ENCODE measurements around the gene TOM1L2.

Gene TOM1L2

GRCh38 chr17:17893801-17894644 is 78.2 kb downstream of the TOM1L2 start:
- no peak for DNase-seq

DNA sequence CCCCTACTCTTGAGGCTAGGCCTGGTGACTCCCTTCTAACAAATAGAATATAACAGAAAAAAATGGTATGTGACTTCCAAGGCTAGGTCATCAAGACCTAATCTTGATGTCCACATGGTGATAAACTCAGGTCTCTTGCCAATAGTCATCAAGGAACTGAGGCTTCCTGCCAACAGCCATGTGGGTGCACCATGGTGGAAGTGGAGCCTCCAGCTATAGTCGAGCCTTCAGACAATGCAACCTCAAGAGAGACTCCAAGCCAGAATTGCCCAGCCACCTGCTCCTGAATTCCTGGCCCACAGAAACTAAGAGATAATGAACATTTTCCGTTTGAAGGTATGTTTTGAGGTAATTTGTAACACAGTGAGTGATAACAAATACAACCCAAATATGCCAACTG is 79.5 kb downstream of the TOM1L2 start:
- no peak for DNase-seq

- no peak for DNase-seq
Measured at GRCh38 chr17:17892009-17892408, 80.2 kb downstream of the TOM1L2 start.

DNA sequence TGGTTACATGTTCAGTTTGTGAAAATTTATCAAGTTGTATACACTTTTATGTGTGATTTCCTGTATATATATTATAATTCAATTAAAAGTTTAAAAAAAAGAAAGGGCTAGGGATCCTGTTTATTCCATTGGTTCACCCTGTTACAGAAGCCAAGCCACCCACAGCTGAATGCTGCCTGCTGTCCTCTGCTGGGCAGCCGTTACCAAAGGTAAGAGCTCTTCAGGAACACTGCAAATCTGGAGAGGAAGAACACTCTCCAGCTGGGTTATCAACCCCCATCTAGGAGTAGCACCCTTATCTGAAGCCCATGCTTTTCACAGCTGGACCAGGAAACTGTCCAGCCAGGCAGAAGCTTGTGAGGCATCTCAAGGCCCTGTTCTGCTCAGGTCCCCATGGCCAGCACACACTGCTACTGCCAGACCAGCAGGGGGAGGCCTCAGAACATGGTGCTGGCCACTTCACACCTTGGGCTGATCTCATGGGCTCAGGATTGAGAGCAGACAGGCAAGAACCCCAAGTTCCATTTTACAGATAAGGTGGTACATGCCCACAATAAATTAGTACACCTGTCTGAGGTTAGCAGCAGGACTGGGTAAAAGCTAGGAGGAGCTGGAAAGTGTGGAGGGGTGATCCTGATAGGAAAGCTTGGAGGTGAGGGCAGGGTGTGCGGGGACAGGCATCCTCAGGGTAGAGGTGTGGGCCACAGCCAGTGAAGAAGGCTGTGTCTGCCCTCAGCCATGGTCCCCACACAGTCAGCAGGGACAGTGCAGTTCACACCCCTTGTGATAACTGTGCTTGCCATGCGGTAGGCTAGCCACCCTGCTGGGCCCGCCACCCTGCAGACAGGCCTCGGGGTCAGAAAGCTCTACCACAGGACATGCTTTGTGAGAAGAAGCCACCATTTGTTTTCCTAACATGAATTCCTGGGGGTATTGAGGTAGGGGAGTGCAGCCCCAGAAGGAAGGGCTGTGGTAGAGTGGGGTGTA is 81.1 kb downstream of the TOM1L2 start:
- DNase-seq = peak in 2 of 4 experiments; percentile 19 to 22

GRCh38 chr17:17889922-17890321 is 82.3 kb downstream of the TOM1L2 start:
- DNase-seq = no peak

- no peak for DNase-seq
Measured at GRCh38 chr17:17888821-17889220, 83.4 kb downstream of the TOM1L2 start.

GRCh38 chr17:17888371-17888770 is 83.8 kb downstream of the TOM1L2 start:
- no peak for DNase-seq

DNA sequence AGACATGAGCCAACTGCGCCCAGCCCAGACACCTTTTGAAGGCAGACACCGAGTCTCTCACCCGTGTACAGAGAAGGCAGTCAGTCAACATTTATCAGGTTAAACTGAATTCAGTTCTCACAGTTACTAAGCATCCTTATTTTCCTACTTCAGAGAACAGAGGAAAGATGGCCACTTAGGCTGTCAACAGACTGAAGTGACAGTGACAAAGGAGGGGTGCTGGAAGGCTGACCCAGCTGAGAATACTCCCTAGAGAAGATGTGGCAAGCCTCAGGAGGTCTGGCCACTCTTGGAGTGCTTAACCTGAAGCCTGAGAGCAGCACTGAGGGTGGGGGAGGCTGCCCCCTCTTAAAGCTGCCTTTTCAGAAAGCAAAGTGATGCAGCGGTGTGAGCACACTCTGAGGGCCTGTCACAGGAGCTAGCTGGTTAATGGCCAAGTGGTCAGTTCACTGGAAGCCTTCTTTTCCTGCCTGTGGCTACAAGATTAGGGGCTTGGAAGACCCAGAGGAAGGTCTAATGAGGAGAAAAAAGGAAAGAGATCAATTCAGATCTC is 84.4 kb downstream of the TOM1L2 start:
- no peak for DNase-seq

- DNase-seq = no peak
Measured at GRCh38 chr17:17886726-17887125, 85.5 kb downstream of the TOM1L2 start.

GRCh38 chr17:17886226-17886625 is 86.0 kb downstream of the TOM1L2 start:
- no peak for DNase-seq

DNA sequence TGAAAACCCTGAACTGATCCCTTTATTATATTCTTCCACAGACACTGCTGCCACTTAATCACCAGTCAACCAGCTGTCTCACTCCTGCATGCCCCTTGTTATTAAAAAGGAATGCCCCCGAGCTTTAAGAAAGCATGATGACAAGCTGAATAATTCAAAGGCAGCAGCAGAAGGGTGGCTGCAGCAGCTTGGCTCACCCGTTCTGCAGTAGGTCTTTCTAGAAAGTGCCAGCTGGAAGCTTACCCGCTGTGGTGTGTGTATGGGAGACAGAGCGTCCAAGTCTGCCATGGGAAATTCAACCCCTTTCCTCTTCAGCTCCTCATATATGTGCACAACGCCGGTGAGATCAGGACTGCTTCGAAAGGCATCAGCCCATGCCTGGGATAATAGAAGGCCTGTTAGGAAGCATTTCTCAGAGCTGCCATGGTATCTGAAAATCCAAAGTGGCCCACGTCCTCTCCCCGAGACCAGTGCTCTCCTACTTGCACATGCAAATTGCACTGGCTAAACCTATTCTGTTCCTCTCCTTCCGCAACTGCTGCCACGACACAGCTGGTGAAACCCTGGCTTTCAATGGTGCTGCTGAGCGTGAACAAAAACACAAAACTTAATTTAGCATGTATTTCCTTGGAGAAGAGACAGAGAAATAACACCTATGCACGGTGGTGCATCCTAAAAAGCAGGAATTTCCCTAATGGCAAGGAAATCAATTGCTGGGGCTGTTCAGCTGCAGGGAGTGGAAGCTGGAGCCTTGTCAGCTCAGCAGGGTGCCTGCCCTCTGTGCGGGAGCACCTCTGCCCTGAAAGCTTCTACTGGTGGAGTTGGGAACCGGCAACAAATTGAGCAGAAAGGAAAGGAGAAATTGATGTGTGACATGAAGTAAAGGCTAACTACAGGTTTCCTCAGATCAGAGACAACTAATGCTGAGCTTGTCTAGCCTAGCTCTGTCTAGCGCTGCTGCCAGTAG is 87.5 kb downstream of the TOM1L2 start:
- no peak for DNase-seq

- no peak for DNase-seq
Measured at GRCh38 chr17:17883801-17884200, 88.4 kb downstream of the TOM1L2 start.

DNA sequence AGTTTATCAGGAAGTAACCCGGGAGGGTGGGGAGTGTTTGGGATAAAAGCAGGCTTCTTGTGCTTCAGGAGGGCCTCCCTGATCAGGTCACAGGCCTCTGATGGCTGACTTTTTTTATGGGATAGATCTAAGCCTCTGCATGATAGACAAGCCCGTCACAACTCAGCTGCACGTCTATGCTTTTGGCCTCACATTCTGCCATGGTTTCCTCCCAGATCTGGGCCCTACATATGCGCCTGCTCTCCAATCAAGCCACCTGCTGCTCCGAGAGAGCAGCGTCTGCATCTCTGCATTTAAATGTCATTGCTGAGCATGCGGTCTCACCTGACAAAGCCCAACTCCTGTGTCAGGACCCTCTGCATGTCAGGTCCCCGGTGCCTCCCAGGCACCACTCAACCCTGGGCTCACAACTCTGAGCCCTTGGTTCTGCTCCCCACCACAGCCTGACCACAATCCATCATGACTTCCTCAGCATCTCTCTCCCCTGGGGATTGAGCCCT is 90.1 kb downstream of the TOM1L2 start:
- DNase-seq = no peak

DNA sequence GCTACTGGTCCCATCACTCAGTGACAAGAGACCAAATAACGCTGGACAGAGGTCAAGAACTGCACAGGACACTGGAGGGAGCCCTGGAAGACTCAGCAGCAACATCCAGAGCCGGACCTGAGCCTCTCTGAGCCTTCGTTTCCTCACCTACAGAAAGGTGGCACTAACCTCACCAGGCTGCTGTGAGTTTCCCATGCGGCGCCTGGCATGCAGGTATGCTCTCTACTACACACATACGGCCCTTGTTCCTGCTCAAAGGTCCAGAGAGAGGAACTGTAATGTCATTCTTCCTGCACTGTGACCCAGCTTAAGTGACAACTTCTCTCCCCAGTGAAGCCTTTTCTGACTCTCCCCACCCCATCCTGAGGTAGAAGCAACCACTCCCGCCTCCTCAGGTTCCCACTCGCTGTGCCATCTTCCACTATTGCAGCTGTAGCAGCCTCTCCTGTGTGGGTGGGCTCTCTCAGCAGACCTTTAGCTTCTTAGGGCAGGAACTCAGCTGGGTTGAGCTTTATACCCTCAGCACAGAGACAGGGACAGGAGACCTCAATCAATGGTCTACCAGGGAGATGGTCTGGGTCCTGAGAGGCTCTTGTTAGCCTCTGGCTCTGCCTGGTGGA is 91.5 kb downstream of the TOM1L2 start:
- no peak for DNase-seq

GRCh38 chr17:17877529-17878358 is 94.5 kb downstream of the TOM1L2 start:
- DNase-seq = no peak

DNA sequence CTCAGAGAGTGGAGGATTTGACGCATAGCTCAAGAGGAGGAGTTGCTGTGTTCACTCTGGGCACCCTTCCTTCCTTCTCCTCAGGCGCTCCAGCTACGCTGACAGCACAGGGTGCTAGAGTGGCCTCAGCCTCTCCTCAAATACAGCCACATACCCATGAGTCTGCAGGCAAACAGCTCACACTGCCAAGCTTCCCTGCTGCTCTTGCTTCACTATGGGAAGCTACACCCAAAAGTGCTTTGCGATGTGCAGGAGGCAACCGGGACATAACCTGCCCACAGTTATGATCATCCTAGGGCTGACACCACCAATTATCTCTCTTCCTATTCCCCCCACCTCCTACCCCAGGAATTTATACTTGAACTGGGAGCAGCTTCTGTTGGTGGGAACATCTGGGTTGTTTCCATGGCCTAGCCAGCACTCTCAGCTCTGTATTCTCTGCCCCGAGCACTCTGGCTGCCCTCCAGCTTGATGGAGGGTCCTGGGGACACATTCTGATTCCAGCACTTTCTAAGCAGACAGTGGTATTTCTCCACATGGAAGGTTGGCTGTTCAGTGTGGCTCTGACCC is 95.2 kb downstream of the TOM1L2 start:
- no peak for DNase-seq

DNA sequence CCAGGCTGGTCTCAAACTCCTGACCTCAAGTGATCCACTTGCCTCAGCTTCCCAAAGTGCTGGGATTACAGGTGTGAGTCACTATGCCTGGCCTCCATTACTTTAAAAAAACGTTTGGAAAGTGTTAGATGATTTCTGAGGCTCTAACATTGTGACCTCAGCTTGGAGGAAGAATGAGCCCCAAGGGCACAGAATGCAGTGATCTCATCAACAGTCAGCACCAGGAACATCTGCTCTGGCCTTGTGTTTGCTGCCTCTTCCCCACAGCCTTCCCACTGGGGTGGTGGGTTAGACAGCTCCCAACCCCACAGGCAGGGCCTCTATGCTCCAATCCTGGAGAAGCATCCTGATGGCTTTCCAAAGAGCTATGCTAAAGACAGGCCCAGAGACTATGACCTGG is 97.7 kb downstream of the TOM1L2 start:
- no peak for DNase-seq

- no peak for DNase-seq
Measured at GRCh38 chr17:17873450-17873991, 98.7 kb downstream of the TOM1L2 start.

DNA sequence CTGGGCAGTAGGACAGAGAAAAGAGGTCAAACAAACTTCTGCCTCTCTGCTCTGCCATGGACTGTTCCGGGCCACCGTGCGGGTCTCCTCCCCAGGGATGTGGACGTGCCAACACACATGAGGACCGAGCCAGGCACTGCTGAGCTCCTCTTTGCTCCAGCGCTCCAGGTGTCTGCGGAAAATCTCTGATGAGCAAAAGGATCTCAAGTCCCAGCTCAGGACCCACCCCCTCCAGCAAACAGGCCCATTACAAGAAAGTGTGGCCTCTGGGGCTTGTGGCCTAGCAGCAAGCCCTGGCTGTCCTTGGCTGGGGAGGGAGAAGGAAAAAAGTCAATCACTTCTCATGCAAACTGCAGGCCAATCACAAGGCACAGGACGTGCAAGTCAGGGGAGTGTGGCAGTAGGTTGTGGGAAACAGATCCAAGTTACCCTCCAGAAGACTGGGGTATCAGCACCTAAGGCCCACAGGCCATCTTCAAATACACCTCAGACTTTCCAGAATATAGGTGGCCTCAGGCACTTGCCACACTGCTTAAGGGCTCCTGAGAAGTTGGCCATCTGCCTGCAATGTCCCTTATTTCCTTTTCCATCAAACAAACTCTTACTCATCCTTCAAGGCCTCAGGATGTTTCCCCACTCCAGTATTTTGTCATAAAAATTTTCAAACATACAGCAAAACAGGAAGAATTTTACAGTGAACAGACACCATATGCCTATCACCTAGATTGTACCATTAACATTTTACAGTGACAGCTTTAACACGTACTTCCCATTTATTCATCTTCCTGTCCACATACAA is 99.5 kb downstream of the TOM1L2 start:
- no peak for DNase-seq

Data from activated CD4-positive, CD25-positive, alpha-beta regulatory T cell (primary cell).